Upper lobe of right lung (tissue), 1 donor: ENCODE measurements around the gene CCL22. TPM values are rescaled to one million over a fixed set of nuclear protein-coding genes. Genes with fewer than 3 reads are reported as not detected.
A peak's percentile ranks its signal among the peaks of the same experiment; 100 is the strongest.
"Not testable (repeated sequence)": the region's sequence is repeated elsewhere in the genome, so short reads cannot be mapped to it uniquely, and the experiment has no call there.

Experiments used
- ATAC-seq: fragments of 200-7000 bp; cut with Tn5 transposase; one replicate; pipeline ENCODE4 v1.9.1; 2020; ENCODE audit warnings: mild to moderate bottlenecking, moderate library complexity
- DNase-seq: peaks from one replicate; pipeline ENCODE4 v3.0.0-alpha.2; 2020
- H3K27ac ChIP-seq: fragments of 200-600 bp; one replicate; pipeline ENCODE4 v1.8.0; 2022
- H3K27me3 ChIP-seq: fragments of 200-600 bp; one replicate; pipeline ENCODE4 v1.8.0; 2022; ENCODE audit warnings: mild to moderate bottlenecking
- H3K36me3 ChIP-seq: fragments of 200-600 bp; one replicate; pipeline ENCODE4 v1.8.0; 2022
- H3K4me1 ChIP-seq: fragments of 200-600 bp; one replicate; pipeline ENCODE4 v1.8.0; 2022
- H3K4me3 ChIP-seq: fragments of 200-600 bp; one replicate; pipeline ENCODE4 v1.8.0; 2022; ENCODE audit warnings: mild to moderate bottlenecking
- H3K9me3 ChIP-seq: fragments of 200-600 bp; one replicate; pipeline ENCODE4 v1.8.0; 2022
- CTCF ChIP-seq: fragments of 200-600 bp; IDR thresholded peaks from one replicate; pipeline ENCODE4 v1.8.0; 2022; ENCODE audit warnings: antibody characterized with exemption
- intact Hi-C: fragments of 100-400 bp; cut with DNase I; formaldehyde crosslinking; loops from one replicate; pipeline ENCODE4 v1.11.0; 2022
- total RNA-seq: library from RNA; stranded (reverse); fragmentation: NEBNext Ultra II Directional; extraction: Animal tissue kit (Norgen Biotek cat#: 25700); gene quantifications from one replicate; pipeline ENCODE4 v1.2.1, GENCODE V29; 2021
- donor health status: DM: no; HTN: yes; CAD: no; lungs with severe emphysema.

The CCL22 gene
- total RNA-seq, 1 donor from 2014 or later: 3.8 TPM

- no peak for TF ChIP-seq CTCF
- H3K4me3 ChIP-seq: no peak overlapping the region
- intact Hi-C loops: no loop called here
- no peak for DNase-seq
- H3K36me3 ChIP-seq: no peaks in the 10 kb centered on the region
- H3K27me3 ChIP-seq: no peaks in the 10 kb centered on the region
- H3K4me1 ChIP-seq: peaks cover 19% of the 10 kb centered on the region
- H3K9me3 ChIP-seq: no peaks in the 10 kb centered on the region
- ATAC-seq: peak; percentile 75
- H3K27ac ChIP-seq: no peak overlapping the region
Observed at GRCh38 chr16:57341441-57342303, 16.9 kb upstream of the CCL22 start.

GRCh38 chr16:57342606-57343005, 16.0 kb upstream of the CCL22 start:
- H3K4me3 ChIP-seq, H3K9me3 ChIP-seq, H3K36me3 ChIP-seq, H3K27me3 ChIP-seq, ATAC-seq, intact Hi-C loops, H3K27ac ChIP-seq, DNase-seq: not testable (repeated sequence)
- peaks cover 19% of the 10 kb centered on the region for H3K4me1 ChIP-seq

- H3K4me1 ChIP-seq: peaks cover 19% of the 10 kb centered on the region
- intact Hi-C loops: no loop called here
- H3K36me3 ChIP-seq: no peaks in the 10 kb centered on the region
- DNase-seq (no peak), ATAC-seq (peak; percentile 74)
- no peak overlapping the region for H3K27ac ChIP-seq
- no peaks in the 10 kb centered on the region for H3K27me3 ChIP-seq
- no peaks in the 10 kb centered on the region for H3K9me3 ChIP-seq
- no peak overlapping the region for H3K4me3 ChIP-seq
- no peak for TF ChIP-seq CTCF
Observed at GRCh38 chr16:57343221-57343620, 15.4 kb upstream of the CCL22 start.

GRCh38 chr16:57344094-57344493, 14.5 kb upstream of the CCL22 start:
- H3K4me3 ChIP-seq, H3K9me3 ChIP-seq, DNase-seq, H3K27me3 ChIP-seq, H3K36me3 ChIP-seq, H3K27ac ChIP-seq, intact Hi-C loops, ATAC-seq: not testable (repeated sequence)
- peaks cover 19% of the 10 kb centered on the region for H3K4me1 ChIP-seq

- no peak for ATAC-seq
- no peak for TF ChIP-seq CTCF
- Histone ChIP-seq H3K4me1 (peaks cover 19% of the 10 kb centered on the region), H3K27me3 (no peaks in the 10 kb centered on the region), H3K27ac (no peak overlapping the region), H3K36me3 (no peaks in the 10 kb centered on the region), H3K4me3 (no peak overlapping the region), H3K9me3 (no peaks in the 10 kb centered on the region)
- intact Hi-C loops: no loop called here
- DNase-seq: no peak
Observed at GRCh38 chr16:57345021-57345420, 13.6 kb upstream of the CCL22 start.

GRCh38 chr16:57345666-57346204, 12.8 kb upstream of the CCL22 start:
- H3K36me3 ChIP-seq: no peaks in the 10 kb centered on the region
- H3K27me3 ChIP-seq: no peaks in the 10 kb centered on the region
- DNase-seq (no peak), ATAC-seq (no peak)
- H3K9me3 ChIP-seq: no peaks in the 10 kb centered on the region
- TF ChIP-seq CTCF: no peak
- peaks cover 14% of the 10 kb centered on the region for H3K4me1 ChIP-seq
- H3K4me3 ChIP-seq: no peak overlapping the region
- H3K27ac ChIP-seq: no peak overlapping the region
- intact Hi-C loops: no loop called here
